WI38 (cell line): ENCODE measurements around the gene INSRR.

ENCODE experiments used
- H3K4me3 ChIP-seq: 2 replicates; pipeline ENCODE4 v1.5.1; 2011; ENCODE audit warnings: low read depth, mild to moderate bottlenecking, control low read depth, low read length
- CTCF ChIP-seq: IDR thresholded peaks from 2 replicates; pipeline ENCODE4 v1.5.1; 2012; ENCODE audit warnings: low read depth, mild to moderate bottlenecking, control low read depth, low read length

The INSRR gene

GRCh38 chr1:156795787-156796186 is 63.1 kb downstream of the INSRR start:
- no peak overlapping the region for H3K4me3 ChIP-seq
- TF ChIP-seq CTCF, result no peak

GRCh38 chr1:156795374-156795733 is 63.6 kb downstream of the INSRR start:
- no peak overlapping the region for H3K4me3 ChIP-seq
- no peak for TF ChIP-seq CTCF

- no peak for TF ChIP-seq CTCF
- H3K4me3 ChIP-seq, result no peak overlapping the region
Measured at GRCh38 chr1:156794506-156795373, 64.2 kb downstream of the INSRR start.
